ENCODE results near the gene MAST4. TPM values are rescaled to one million over a fixed set of nuclear protein-coding genes. Genes with fewer than 3 reads are reported as not detected.

The MAST4 gene
- total and polyA plus RNA-seq, 2 of the 13 experiments (the other 11 are each of a cell fraction or from before 2014, with no cell fraction given): 3.4 to 3.7 TPM

DNA sequence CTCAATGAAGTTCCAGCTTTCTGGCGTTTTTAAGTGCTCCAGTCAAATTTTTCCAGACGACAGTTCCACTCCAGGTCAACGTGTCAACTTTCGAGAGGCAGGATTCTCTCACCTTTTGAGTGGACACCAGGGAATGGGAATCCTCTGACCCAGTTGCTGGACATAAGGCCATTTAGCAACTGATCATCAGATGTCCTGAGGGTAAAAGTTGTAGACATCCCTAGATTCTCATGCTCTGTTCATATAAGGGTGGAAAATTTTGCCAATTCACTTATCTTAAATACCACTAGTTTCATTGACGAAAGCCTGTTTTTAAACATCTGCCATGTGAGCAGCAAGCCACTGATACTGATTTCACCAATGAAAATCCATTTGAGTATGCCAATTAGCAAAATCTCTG, 275.5 kb downstream of the MAST4 start:
- intact Hi-C loops (cut with micrococcal nuclease; ENCODE audit: unreplicated experiment): no loop called here
- no peaks in the 10 kb centered on the region for H3K36me3 ChIP-seq (replicated peaks in 1 of 2; ENCODE audit: control insufficient read depth in 1 of 2, insufficient read depth in 2 of 2, low read length in 2 of 2)
- H3K4me1 ChIP-seq (ENCODE audit: insufficient read depth, low read length): no peaks in the 10 kb centered on the region
- TF ChIP-seq GZF1 (CRISPR knock-in tag; IDR thresholded peaks at IDR 0.05) (no peak), ZNF709 (CRISPR knock-in tag; IDR thresholded peaks at IDR 0.05) (no peak), ZNF766 (CRISPR knock-in tag; IDR thresholded peaks at IDR 0.05; ENCODE audit: borderline replicate concordance) (no peak), POLR2AphosphoS5 (IDR thresholded peaks at IDR 0.05; ENCODE audit: low read depth, low read length) (no peak), NBN (conservative IDR thresholded peaks at IDR 0.05) (no peak), ETV5 (CRISPR knock-in tag; IDR thresholded peaks at IDR 0.05; ENCODE audit: borderline replicate concordance) (no peak), ZNF225 (CRISPR knock-in tag; IDR thresholded peaks at IDR 0.05) (no peak), MED1 (CRISPR knock-in tag; IDR thresholded peaks at IDR 0.05) (no peak), ZFP36L1 (CRISPR knock-in tag; IDR thresholded peaks at IDR 0.05) (no peak), NFKBIZ (CRISPR knock-in tag; IDR thresholded peaks at IDR 0.05) (no peak)
- TF ChIP-seq, protein P1, sequence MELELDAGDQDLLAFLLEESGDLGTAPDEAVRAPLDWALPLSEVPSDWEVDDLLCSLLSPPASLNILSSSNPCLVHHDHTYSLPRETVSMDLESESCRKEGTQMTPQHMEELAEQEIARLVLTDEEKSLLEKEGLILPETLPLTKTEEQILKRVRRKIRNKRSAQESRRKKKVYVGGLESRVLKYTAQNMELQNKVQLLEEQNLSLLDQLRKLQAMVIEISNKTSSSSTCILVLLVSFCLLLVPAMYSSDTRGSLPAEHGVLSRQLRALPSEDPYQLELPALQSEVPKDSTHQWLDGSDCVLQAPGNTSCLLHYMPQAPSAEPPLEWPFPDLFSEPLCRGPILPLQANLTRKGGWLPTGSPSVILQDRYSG (CRISPR knock-in tag; IDR thresholded peaks at IDR 0.05): no peak
- TF ChIP-seq, protein P2, sequence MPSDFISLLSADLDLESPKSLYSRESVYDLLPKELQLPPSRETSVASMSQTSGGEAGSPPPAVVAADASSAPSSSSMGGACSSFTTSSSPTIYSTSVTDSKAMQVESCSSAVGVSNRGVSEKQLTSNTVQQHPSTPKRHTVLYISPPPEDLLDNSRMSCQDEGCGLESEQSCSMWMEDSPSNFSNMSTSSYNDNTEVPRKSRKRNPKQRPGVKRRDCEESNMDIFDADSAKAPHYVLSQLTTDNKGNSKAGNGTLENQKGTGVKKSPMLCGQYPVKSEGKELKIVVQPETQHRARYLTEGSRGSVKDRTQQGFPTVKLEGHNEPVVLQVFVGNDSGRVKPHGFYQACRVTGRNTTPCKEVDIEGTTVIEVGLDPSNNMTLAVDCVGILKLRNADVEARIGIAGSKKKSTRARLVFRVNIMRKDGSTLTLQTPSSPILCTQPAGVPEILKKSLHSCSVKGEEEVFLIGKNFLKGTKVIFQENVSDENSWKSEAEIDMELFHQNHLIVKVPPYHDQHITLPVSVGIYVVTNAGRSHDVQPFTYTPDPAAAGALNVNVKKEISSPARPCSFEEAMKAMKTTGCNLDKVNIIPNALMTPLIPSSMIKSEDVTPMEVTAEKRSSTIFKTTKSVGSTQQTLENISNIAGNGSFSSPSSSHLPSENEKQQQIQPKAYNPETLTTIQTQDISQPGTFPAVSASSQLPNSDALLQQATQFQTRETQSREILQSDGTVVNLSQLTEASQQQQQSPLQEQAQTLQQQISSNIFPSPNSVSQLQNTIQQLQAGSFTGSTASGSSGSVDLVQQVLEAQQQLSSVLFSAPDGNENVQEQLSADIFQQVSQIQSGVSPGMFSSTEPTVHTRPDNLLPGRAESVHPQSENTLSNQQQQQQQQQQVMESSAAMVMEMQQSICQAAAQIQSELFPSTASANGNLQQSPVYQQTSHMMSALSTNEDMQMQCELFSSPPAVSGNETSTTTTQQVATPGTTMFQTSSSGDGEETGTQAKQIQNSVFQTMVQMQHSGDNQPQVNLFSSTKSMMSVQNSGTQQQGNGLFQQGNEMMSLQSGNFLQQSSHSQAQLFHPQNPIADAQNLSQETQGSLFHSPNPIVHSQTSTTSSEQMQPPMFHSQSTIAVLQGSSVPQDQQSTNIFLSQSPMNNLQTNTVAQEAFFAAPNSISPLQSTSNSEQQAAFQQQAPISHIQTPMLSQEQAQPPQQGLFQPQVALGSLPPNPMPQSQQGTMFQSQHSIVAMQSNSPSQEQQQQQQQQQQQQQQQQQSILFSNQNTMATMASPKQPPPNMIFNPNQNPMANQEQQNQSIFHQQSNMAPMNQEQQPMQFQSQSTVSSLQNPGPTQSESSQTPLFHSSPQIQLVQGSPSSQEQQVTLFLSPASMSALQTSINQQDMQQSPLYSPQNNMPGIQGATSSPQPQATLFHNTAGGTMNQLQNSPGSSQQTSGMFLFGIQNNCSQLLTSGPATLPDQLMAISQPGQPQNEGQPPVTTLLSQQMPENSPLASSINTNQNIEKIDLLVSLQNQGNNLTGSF (CRISPR knock-in tag; IDR thresholded peaks at IDR 0.05): no peak
- TF ChIP-seq, protein P3, sequence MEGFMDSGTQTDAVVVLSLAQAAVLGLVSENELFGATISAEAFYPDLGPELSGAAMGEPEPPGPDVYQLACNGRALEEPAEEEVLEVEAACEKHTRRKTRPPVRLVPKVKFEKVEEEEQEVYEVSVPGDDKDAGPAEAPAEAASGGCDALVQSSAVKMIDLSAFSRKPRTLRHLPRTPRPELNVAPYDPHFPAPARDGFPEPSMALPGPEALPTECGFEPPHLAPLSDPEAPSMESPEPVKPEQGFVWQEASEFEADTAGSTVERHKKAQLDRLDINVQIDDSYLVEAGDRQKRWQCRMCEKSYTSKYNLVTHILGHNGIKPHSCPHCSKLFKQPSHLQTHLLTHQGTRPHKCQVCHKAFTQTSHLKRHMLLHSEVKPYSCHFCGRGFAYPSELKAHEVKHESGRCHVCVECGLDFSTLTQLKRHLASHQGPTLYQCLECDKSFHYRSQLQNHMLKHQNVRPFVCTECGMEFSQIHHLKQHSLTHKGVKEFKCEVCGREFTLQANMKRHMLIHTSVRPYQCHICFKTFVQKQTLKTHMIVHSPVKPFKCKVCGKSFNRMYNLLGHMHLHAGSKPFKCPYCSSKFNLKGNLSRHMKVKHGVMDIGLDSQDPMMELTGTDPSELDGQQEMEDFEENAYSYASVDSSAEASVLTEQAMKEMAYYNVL (CRISPR knock-in tag; IDR thresholded peaks at IDR 0.05; ENCODE audit: borderline replicate concordance): no peak
- FAIRE-seq: no peak
- no peak overlapping the region for H3K4me2 ChIP-seq (ENCODE audit: low read depth, low read length)
- in situ Hi-C loops (cut with HindIII; ENCODE audit: extremely low pct_ligation_motif_present, low pct_unique_long_range_greater_than_20kb): no loop called here
- no peaks in the 10 kb centered on the region for H3K79me2 ChIP-seq (ENCODE audit: insufficient read depth, low read length)
- H3K4me3 ChIP-seq (replicated peaks in 1 of 3; ENCODE audit: insufficient read depth in 1 of 3, low read depth in 2 of 3, low read length in 3 of 3): no peak overlapping the region
- no peak overlapping the region for H3K27ac ChIP-seq (ENCODE audit: extremely low read length, insufficient read depth, low read length)
- no peaks in the 10 kb centered on the region for H3K9me3 ChIP-seq (ENCODE audit: low read length)
- no peak for DNase-seq (ENCODE audit: low spot score)
- 27% methylated on average over 5 of the region's 5 CpGs for WGBS (ENCODE audit: low lambda C conversion rate)
- CTCF ChIA-PET (ENCODE audit: low intra/inter-chr PET ratio, low total read pairs): no interaction called here
- no peaks in the 10 kb centered on the region for H4K20me1 ChIP-seq (ENCODE audit: insufficient read depth, low read length)
- H3K27me3 ChIP-seq (ENCODE audit: control insufficient read depth in 1 of 2, insufficient read depth in 2 of 2, low read length in 2 of 2): 0 out of 5 replicates have a peak, but pooled peaks cover 0 to 1% of the 10 kb centered on the region in 2 experiments
- H3K9ac ChIP-seq (ENCODE audit: insufficient read depth, low read depth, low read length): no peak overlapping the region
- BruUV-seq (replicated peaks): no TSS peak
- ATAC-seq: no peak
- POLR2A ChIA-PET: no interaction called here
- H2AFZ ChIP-seq (ENCODE audit: low read length): no peak overlapping the region

Data from HepG2 (cell line).